Measurements from ENCODE around the gene CNGA2. TPM values are rescaled to one million over a fixed set of nuclear protein-coding genes. Genes with fewer than 3 reads are reported as not detected.

Gene CNGA2
- total RNA-seq, 4 donors from 2014 or later, result not detected

DNA sequence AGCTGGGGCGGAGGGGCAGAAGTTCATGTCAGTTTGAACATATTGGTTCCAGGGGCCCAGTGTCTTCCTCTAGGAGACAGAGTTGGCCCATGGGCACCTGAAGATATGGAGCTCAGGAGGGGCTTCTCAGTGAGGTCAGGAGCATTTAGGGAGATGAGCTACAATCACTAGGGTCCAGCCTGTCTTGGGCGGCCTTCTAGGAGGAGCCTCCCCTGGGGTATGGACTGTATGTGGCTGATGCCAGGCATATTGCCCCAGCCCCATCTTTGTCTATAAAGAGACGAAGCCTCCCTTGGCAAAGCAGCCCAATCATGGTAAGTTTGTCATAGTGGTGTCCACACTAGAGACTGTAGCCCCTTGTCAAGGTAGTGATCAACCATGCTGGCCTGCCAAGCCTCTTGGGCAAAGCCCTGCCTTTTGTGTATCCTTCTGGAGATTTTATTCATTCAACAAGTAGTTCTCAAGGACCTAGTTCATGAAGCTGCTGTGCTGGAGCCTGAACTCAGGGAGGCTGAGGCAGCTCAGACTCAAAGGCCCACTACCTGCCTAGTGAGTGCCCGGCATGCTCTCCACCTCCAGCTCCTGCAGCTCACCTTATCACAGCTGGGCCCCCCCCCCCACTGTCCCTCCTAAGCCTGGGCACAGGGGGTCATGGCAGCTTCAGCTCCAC is 5.4 kb upstream of the CNGA2 start:
- H3K4me3 ChIP-seq (ENCODE audit: low read depth, poor library complexity, severe bottlenecking), result no peak overlapping the region
- 70 to 87% methylated on average over 4 of the region's 4 CpGs for WGBS, 2 donors
- intact Hi-C loops (cut with DNase I; ENCODE audit: low total_unique reads), result no loop called here
- no peak for TF ChIP-seq POLR2A (IDR thresholded peaks at IDR 0.05)
- TF ChIP-seq, protein P1, sequence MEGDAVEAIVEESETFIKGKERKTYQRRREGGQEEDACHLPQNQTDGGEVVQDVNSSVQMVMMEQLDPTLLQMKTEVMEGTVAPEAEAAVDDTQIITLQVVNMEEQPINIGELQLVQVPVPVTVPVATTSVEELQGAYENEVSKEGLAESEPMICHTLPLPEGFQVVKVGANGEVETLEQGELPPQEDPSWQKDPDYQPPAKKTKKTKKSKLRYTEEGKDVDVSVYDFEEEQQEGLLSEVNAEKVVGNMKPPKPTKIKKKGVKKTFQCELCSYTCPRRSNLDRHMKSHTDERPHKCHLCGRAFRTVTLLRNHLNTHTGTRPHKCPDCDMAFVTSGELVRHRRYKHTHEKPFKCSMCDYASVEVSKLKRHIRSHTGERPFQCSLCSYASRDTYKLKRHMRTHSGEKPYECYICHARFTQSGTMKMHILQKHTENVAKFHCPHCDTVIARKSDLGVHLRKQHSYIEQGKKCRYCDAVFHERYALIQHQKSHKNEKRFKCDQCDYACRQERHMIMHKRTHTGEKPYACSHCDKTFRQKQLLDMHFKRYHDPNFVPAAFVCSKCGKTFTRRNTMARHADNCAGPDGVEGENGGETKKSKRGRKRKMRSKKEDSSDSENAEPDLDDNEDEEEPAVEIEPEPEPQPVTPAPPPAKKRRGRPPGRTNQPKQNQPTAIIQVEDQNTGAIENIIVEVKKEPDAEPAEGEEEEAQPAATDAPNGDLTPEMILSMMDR (IDR thresholded peaks at IDR 0.05), result no peak
- peak in 1 of 2 donors; percentile 67 for DNase-seq (ENCODE audit: low spot score in 2 of 2)

DNA sequence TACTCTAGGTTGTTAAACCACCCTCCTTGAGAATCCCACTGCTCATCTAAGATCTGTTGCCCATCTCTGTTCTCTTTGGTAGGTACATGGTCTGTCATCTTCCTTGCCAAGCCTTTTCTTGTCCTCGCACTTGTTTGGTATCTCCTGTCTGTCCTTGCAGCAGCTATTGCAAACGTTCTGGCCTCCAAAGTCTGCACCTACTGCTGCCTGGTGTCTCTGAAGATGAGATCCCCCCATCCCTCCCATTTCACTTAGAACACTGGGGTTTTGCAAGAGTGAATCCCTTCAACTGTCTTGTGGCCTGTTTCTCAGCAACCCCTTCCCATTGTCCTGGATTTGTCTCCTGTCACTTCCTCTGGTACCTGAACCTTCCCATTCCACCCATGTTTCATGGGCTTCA is 673 bp downstream of the CNGA2 start:
- WGBS, 2 donors, result 64 to 84% methylated on average over 2 of the region's 2 CpGs
- intact Hi-C loops (cut with DNase I; ENCODE audit: low total_unique reads), result no loop called here

DNA sequence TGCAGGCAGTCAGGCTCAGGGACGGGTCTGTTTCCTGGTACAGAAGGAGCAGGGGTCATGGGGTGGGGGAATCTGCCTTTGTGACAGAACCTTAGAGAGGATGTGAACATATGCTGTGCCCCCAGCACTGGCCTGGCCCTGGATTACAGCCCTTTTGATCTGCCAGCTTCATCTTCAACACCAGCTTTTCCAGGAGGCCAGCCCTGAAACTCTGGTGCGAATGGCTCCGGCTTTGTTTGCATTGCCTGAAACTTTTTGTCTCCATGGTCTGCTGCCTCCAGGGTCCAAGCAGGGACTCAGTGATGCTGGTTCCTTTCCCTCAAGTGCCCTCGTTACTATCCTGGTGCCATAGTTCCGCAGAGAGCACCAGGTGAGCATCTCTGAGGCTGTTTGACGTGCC is 2.1 kb downstream of the CNGA2 start:
- TF ChIP-seq POLR2A (IDR thresholded peaks at IDR 0.05), result no peak
- TF ChIP-seq, protein P1 (IDR thresholded peaks at IDR 0.05), result no peak
- peak in 1 of 2 donors; percentile 68 for DNase-seq (ENCODE audit: low spot score in 2 of 2)
- intact Hi-C loops (cut with DNase I; ENCODE audit: low total_unique reads), result no loop called here
- 78 to 100% methylated on average over 1 to 6 of the region's 6 CpGs for WGBS, 2 donors
- H3K4me3 ChIP-seq (ENCODE audit: low read depth, poor library complexity, severe bottlenecking), result no peak overlapping the region

More for the DNA sequence above, 673 bp downstream of the CNGA2 start:
- peak in 1 of 2 donors; percentile 53 for DNase-seq (ENCODE audit: low spot score in 2 of 2)
- H3K4me3 ChIP-seq (ENCODE audit: low read depth, poor library complexity, severe bottlenecking), result no peak overlapping the region
- TF ChIP-seq POLR2A (IDR thresholded peaks at IDR 0.05), result no peak
- TF ChIP-seq, protein P1 (IDR thresholded peaks at IDR 0.05), result no peak

DNA sequence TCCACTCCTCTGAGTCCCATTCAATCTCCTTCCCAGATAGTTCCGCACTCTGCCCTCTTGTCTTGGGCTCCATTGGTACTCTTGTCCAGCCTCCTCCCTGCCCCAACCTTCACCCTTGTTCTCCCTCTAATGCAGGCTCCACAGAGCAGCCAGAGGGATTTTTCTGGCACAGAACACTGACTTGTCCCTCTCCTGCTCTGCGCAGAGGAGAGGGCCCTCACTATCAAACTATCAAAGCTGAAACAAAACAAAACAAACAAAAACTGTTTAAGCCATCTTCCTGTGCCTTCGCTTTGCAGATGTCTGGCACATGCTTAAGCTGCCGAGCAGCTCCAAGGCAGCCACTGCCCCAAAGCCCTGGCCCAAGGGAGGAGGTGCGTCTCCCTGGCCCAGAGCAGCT is 2.9 kb downstream of the CNGA2 start:
- no peak overlapping the region for H3K4me3 ChIP-seq (ENCODE audit: low read depth, poor library complexity, severe bottlenecking)
- peak in 1 of 2 donors; percentile 61 for DNase-seq (ENCODE audit: low spot score in 2 of 2)
- WGBS, 2 donors, result 62 to 71% methylated on average over 2 to 5 of the region's 5 CpGs
- TF ChIP-seq POLR2A (IDR thresholded peaks at IDR 0.05), result no peak
- TF ChIP-seq, protein P1 (IDR thresholded peaks at IDR 0.05), result no peak
- intact Hi-C loops (cut with DNase I; ENCODE audit: low total_unique reads), result no loop called here

DNA sequence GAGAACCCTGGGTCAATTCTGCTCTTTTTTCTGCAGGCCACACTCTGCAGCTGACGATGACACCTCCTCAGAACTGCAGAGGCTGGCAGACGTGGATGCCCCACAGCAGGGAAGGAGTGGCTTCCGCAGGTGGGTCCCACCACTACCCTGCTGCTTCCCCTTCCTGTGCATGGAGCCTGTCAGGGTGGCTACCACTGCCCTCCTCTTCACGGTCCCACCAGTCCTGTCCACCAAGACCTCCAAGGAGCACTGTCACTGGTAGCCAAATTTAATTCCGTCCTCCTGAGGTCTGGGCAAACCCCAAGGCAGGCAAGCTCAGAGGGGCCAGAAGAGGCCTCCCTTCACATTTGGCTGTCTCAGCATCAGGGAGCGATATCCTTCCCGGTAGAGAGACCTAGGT is 4.2 kb downstream of the CNGA2 start:
- intact Hi-C loops (cut with DNase I; ENCODE audit: low total_unique reads), result no loop called here
- H3K4me3 ChIP-seq (ENCODE audit: low read depth, poor library complexity, severe bottlenecking), result no peak overlapping the region
- WGBS, 2 donors, result 77 to 92% methylated on average over 3 to 7 of the region's 7 CpGs
- TF ChIP-seq POLR2A (IDR thresholded peaks at IDR 0.05), result no peak
- TF ChIP-seq, protein P1 (IDR thresholded peaks at IDR 0.05), result no peak
- no peak for DNase-seq (ENCODE audit: low spot score in 2 of 2)

DNA sequence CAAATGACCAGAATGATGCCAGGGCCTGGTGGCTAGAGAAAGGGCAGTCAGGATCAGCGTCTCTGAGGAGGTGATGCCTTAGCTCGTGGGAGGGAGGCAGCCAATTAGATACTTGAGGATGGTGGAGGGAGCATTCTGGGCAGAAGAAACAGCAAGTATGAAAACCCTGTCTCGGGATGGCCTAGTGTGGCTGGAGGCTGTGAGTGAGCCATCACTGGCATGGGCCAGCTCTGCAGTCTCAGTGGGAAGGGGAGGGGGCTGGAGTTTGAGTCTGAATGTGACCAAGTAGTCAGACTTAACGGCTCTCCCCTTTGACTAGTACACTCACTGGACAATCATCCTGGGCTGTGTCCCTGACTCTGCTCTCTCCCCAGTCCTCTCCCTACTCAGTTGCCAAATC is 7.1 kb downstream of the CNGA2 start:
- 80 to 84% methylated on average over 4 of the region's 4 CpGs for WGBS, 2 donors
- peak in 1 of 2 donors; percentile 74 for DNase-seq (ENCODE audit: low spot score in 2 of 2)
- no peak for TF ChIP-seq POLR2A (IDR thresholded peaks at IDR 0.05)
- TF ChIP-seq, protein P1 (IDR thresholded peaks at IDR 0.05), result no peak
- H3K4me3 ChIP-seq (ENCODE audit: low read depth, poor library complexity, severe bottlenecking), result no peak overlapping the region
- intact Hi-C loops (cut with DNase I; ENCODE audit: low total_unique reads), result no loop called here
